Natural killer cell (primary cell): ENCODE measurements around the gene PPP4R1. TPM values are rescaled to one million over a fixed set of nuclear protein-coding genes. Genes with fewer than 3 reads are reported as not detected.

Experiments used
- ATAC-seq, 3 donors: fragments of 150-1000 bp in 2 of 3; fragments of 200-7000 bp in 1 of 3; cut with Tn5 transposase; 1 replicate in 1 of 3; 2 replicates in 2 of 3; pipeline ENCODE4 v1.10.0; 2021; ENCODE audit warnings: mild to moderate bottlenecking in 2 of 3, moderate library complexity in 2 of 3
- DNase-seq, 2 donors: peaks; one replicate each; pipeline versions ENCODE4 v3.0.0 to v3.0.0-alpha.2; 2013 to 2021; ENCODE audit warnings: mixed read lengths in 1 of 2
- H3K27ac ChIP-seq: one replicate; pipeline ENCODE4 v1.5.1; 2013; ENCODE audit warnings: mild to moderate bottlenecking, low read length
- H3K27me3 ChIP-seq: one replicate; pipeline ENCODE4 v1.6.1; 2013; ENCODE audit warnings: low read length; ENCODE audit not compliant: control insufficient read depth, insufficient read depth
- H3K36me3 ChIP-seq: one replicate; pipeline ENCODE4 v1.6.1; 2013; ENCODE audit warnings: low read length; ENCODE audit not compliant: control insufficient read depth, insufficient read depth
- H3K4me1 ChIP-seq: one replicate; pipeline ENCODE4 v1.6.1; 2013; ENCODE audit warnings: low read length; ENCODE audit not compliant: control insufficient read depth, insufficient read depth
- H3K4me3 ChIP-seq: one replicate; pipeline ENCODE4 v1.5.1; 2013; ENCODE audit warnings: low read length
- H3K9me3 ChIP-seq: one replicate; pipeline ENCODE4 v1.6.1; 2013; ENCODE audit warnings: low read length; ENCODE audit not compliant: control insufficient read depth, insufficient read depth
- H3K27ac Mint-ChIP-seq, 2 donors: one replicate each; pipeline ENCODE4 v1.8.0; 2022; ENCODE audit warnings: mild to moderate bottlenecking in 2 of 2, mixed read lengths in 2 of 2, moderate library complexity in 1 of 2
- H3K27me3 Mint-ChIP-seq, 2 donors: one replicate each; pipeline ENCODE4 v1.8.0; 2022; ENCODE audit warnings: low read depth in 2 of 2, mixed read lengths in 2 of 2
- H3K36me3 Mint-ChIP-seq: one replicate; pipeline ENCODE4 v1.8.0; 2022; ENCODE audit warnings: mixed read lengths
- H3K4me1 Mint-ChIP-seq, 2 donors: one replicate each; pipeline ENCODE4 v1.8.0; 2022; ENCODE audit warnings: mixed read lengths in 2 of 2
- H3K4me3 Mint-ChIP-seq: one replicate; pipeline ENCODE4 v1.8.0; 2022; ENCODE audit warnings: mild to moderate bottlenecking, moderate library complexity, mixed read lengths
- H3K9me3 Mint-ChIP-seq, 2 donors: one replicate each; pipeline ENCODE4 v1.8.0; 2022; ENCODE audit warnings: mixed read lengths in 2 of 2
- CTCF ChIP-seq: fragments of 200-600 bp; IDR thresholded peaks from one replicate; pipeline ENCODE4 v1.8.0; 2022; ENCODE audit warnings: antibody characterized with exemption
- WGBS: methylation state at CpG from one replicate; pipeline ENCODE4 v1.1.7; 2013; ENCODE audit warnings: missing lambda C conversion rate; ENCODE audit not compliant: insufficient coverage; 5-methylcytosine and 5-hydroxymethylcytosine counted together
- intact Hi-C: fragments of 100-400 bp; cut with micrococcal nuclease; formaldehyde crosslinking; loops from one replicate; pipeline ENCODE4 v1.14.2; 2022
- total RNA-seq, 4 donors: library from RNA; stranded (reverse); fragments of 120-200 nt in 1 of 4; gene quantifications; one replicate each; pipeline versions ENCODE4 v1.2.3 to v1.2.4, GENCODE V29; 2013 to 2022

The PPP4R1 gene
- total RNA-seq, 3 donors from 2014 or later (not counting 1 experiment from before 2014, with no cell fraction given), result 60.5 to 108 (median 72.6) TPM

GRCh38 chr18:9546468-9546867 is 67.9 kb downstream of the PPP4R1 start:
- Histone ChIP-seq H3K4me3 (no peak overlapping the region), H3K4me1 (no peaks in the 10 kb centered on the region), H3K9me3 (no peaks in the 10 kb centered on the region), H3K36me3 (peaks cover 45% of the 10 kb centered on the region), H3K27me3 (no peaks in the 10 kb centered on the region), H3K27ac (no peak overlapping the region)
- TF ChIP-seq CTCF, result no peak
- no peaks in the 10 kb centered on the region for H3K9me3 Mint-ChIP-seq
- no peaks in the 10 kb centered on the region for H3K4me1 Mint-ChIP-seq
- H3K27me3 Mint-ChIP-seq, result no peaks in the 10 kb centered on the region
- intact Hi-C loops, result no loop called here
- ATAC-seq (no peak), DNase-seq (no peak)
- no peak overlapping the region for H3K27ac Mint-ChIP-seq
- no peak overlapping the region for H3K4me3 Mint-ChIP-seq
- 89% methylated on average over 6 of the region's 6 CpGs for WGBS
- peaks cover 33% of the 10 kb centered on the region for H3K36me3 Mint-ChIP-seq

GRCh38 chr18:9545029-9545428 is 69.3 kb downstream of the PPP4R1 start:
- Mint-ChIP-seq H3K9me3 (no peaks in the 10 kb centered on the region), H3K27ac (peak overlapping the region in 1 of 2 donors; percentile 16), H3K36me3 (peaks cover 33% of the 10 kb centered on the region), H3K4me3 (no peak overlapping the region), H3K4me1 (no peaks in the 10 kb centered on the region), H3K27me3 (no peaks in the 10 kb centered on the region)
- Histone ChIP-seq H3K27ac (no peak overlapping the region), H3K4me3 (no peak overlapping the region), H3K36me3 (peaks cover 42% of the 10 kb centered on the region), H3K27me3 (no peaks in the 10 kb centered on the region), H3K9me3 (no peaks in the 10 kb centered on the region), H3K4me1 (no peaks in the 10 kb centered on the region)
- no peak for ATAC-seq
- intact Hi-C loops, result no loop called here
- WGBS, result 88% methylated on average over 5 of the region's 5 CpGs
- DNase-seq, result no peak
- TF ChIP-seq CTCF, result no peak

DNA sequence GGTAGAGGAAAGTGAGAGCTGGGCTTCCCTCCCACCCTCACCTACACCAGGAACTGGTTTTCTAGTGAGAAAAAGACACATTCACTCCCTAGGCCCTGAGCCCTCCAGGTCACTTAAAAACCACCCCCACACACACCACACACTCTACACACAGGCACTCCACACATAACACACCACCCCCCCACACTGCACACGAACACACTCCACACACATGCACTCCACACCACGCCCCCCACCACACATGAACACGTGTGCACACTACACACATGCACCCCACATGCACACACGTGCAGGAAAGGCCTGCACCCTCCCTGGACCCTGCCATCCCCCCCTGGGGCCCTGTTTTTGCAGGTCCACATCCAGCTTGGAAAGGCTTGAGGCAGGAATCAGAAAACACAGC is 71.4 kb downstream of the PPP4R1 start:
- no peak overlapping the region for H3K27ac ChIP-seq
- H3K27me3 Mint-ChIP-seq, result no peaks in the 10 kb centered on the region
- no peak for TF ChIP-seq CTCF
- intact Hi-C loops, result no loop called here
- no peak for ATAC-seq
- H3K36me3 ChIP-seq, result peaks cover 24% of the 10 kb centered on the region
- H3K4me3 ChIP-seq, result no peak overlapping the region
- no peak for DNase-seq
- no peaks in the 10 kb centered on the region for H3K4me1 ChIP-seq
- H3K27ac Mint-ChIP-seq, result peak overlapping the region in 1 of 2 donors; percentile 31
- no peak overlapping the region for H3K4me3 Mint-ChIP-seq
- H3K4me1 Mint-ChIP-seq, result no peaks in the 10 kb centered on the region
- H3K27me3 ChIP-seq, result no peaks in the 10 kb centered on the region
- WGBS, result 88% methylated on average over 4 of the region's 4 CpGs
- peaks cover 15% of the 10 kb centered on the region for H3K36me3 Mint-ChIP-seq
- H3K9me3 ChIP-seq, result no peaks in the 10 kb centered on the region
- no peaks in the 10 kb centered on the region for H3K9me3 Mint-ChIP-seq

GRCh38 chr18:9539938-9540337 is 74.4 kb downstream of the PPP4R1 start:
- H3K27ac ChIP-seq, result no peak overlapping the region
- no peak overlapping the region for H3K4me3 ChIP-seq
- no peaks in the 10 kb centered on the region for H3K9me3 Mint-ChIP-seq
- ATAC-seq (no peak), DNase-seq (no peak)
- H3K4me3 Mint-ChIP-seq, result no peak overlapping the region
- no peak overlapping the region for H3K27ac Mint-ChIP-seq
- intact Hi-C loops, result no loop called here
- H3K27me3 ChIP-seq, result no peaks in the 10 kb centered on the region
- 92% methylated on average over 8 of the region's 8 CpGs for WGBS
- H3K27me3 Mint-ChIP-seq, result no peaks in the 10 kb centered on the region
- no peaks in the 10 kb centered on the region for H3K4me1 ChIP-seq
- peaks cover 7% of the 10 kb centered on the region for H3K36me3 Mint-ChIP-seq
- H3K9me3 ChIP-seq, result no peaks in the 10 kb centered on the region
- no peak for TF ChIP-seq CTCF
- H3K4me1 Mint-ChIP-seq, result no peaks in the 10 kb centered on the region
- peaks cover 18% of the 10 kb centered on the region for H3K36me3 ChIP-seq
